ENCODE measurements around the gene MTMR3. TPM values are rescaled to one million over a fixed set of nuclear protein-coding genes. Genes with fewer than 3 reads are reported as not detected.

MTMR3 gene
- total and polyA plus RNA-seq, 4 donors = 6.0 to 38.8 (median 17.1) TPM

DNA sequence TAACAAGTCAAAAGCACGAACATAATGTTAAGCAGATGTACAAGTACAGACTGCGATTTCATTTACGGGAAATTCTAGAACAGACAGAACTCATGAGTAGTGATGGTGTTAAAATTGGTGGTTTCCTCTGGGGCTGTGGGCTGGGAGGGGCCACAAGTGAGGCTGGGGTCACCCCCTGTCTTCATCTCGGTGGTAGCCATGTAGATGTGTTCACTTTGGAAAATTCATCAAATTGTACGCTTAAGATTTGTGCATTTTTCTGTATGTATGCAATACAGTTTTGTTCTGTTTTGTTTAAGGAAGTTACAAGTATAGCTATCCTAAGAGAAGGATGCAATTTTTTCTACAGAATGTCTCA is 44.4 kb upstream of the MTMR3 start:
- DNase-seq (ENCODE audit: low spot score) = no peak
- peak overlapping the region; percentile 50 to 84 for H3K27ac ChIP-seq (ENCODE audit: low read depth in 1 of 2, low read length in 2 of 2)
- H3K4me3 ChIP-seq (ENCODE audit: low read depth in 1 of 3, low read length in 3 of 3) = peak overlapping the region in 2 of 3 donors; percentile 70 to 97
- H3K9me3 ChIP-seq (ENCODE audit: control insufficient read depth in 4 of 4, low read length in 3 of 4) = no peaks in the 10 kb centered on the region
- peak overlapping the region in 1 of 2 donors; percentile 84 for H3K9ac ChIP-seq (ENCODE audit: low read depth in 1 of 2, low read length in 2 of 2)
- H3K36me3 ChIP-seq (ENCODE audit: control insufficient read depth in 4 of 4, insufficient read depth in 3 of 4, low read depth in 1 of 4, low read length in 3 of 4) = no peaks in the 10 kb centered on the region
- TF ChIP-seq EGR1 (IDR thresholded peaks at IDR 0.05; ENCODE audit: low read depth in 2 of 2) (no peak), TAF1 (conservative IDR thresholded peaks at IDR 0.05) (peak; percentile 0)
- no peaks in the 10 kb centered on the region for H3K27me3 ChIP-seq (ENCODE audit: control insufficient read depth in 4 of 4, insufficient read depth in 4 of 4, low read length in 3 of 4)
- H3K4me1 ChIP-seq (ENCODE audit: control insufficient read depth in 4 of 4, insufficient read depth in 4 of 4, low read length in 3 of 4) = peaks cover 0 to 27% (median 15%) of the 10 kb centered on the region in 4 donors
- 40% methylated on average over 5 of the region's 5 CpGs for WGBS

DNA sequence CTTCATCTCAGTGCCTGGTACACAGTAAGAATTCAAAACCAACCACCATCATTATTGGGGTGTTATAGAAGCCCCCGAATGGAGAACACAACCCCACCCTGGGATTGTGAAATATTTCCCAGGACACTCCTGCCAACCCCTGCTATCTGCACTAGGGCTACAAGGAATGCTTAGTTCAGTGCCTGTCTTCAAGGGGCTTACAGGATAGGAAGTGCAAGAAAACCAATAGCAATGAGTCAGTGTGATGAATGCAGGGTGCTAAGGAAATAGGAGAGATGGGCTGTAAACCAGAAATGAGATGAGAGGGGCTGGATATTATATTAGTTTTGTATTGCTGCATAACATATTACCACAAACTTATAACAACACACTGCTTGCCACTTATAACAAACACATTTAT is 43.9 kb upstream of the MTMR3 start:
- Histone ChIP-seq H3K36me3 (ENCODE audit: control insufficient read depth in 4 of 4, insufficient read depth in 3 of 4, low read depth in 1 of 4, low read length in 3 of 4) (no peaks in the 10 kb centered on the region), H3K9me3 (ENCODE audit: control insufficient read depth in 4 of 4, low read length in 3 of 4) (no peaks in the 10 kb centered on the region), H3K27me3 (ENCODE audit: control insufficient read depth in 4 of 4, insufficient read depth in 4 of 4, low read length in 3 of 4) (no peaks in the 10 kb centered on the region), H3K4me3 (ENCODE audit: low read depth in 1 of 3, low read length in 3 of 3) (no peak overlapping the region), H3K4me1 (ENCODE audit: control insufficient read depth in 4 of 4, insufficient read depth in 4 of 4, low read length in 3 of 4) (peaks cover 0 to 27% (median 15%) of the 10 kb centered on the region in 4 donors), H3K9ac (ENCODE audit: low read depth in 1 of 2, low read length in 2 of 2) (no peak overlapping the region), H3K27ac (ENCODE audit: low read depth in 1 of 2, low read length in 2 of 2) (peak overlapping the region in 1 of 2 donors; percentile 84)
- WGBS = 64% methylated on average over 1 of the region's 1 CpG
- TF ChIP-seq RAD21 (IDR thresholded peaks at IDR 0.05) (no peak), SP1 (IDR thresholded peaks at IDR 0.05) (no peak), EGR1 (IDR thresholded peaks at IDR 0.05; ENCODE audit: low read depth in 2 of 2) (no peak), HNF4A (conservative IDR thresholded peaks at IDR 0.05) (no peak), HNF4G (IDR thresholded peaks at IDR 0.05) (no peak), YY1 (IDR thresholded peaks at IDR 0.05) (no peak), RXRA (IDR thresholded peaks at IDR 0.05) (no peak), FOXA2 (IDR thresholded peaks at IDR 0.05) (no peak), GABPA (IDR thresholded peaks at IDR 0.05 in 1 of 2, conservative IDR thresholded peaks at IDR 0.05 in 1 of 2) (no peak), NR2F2 (IDR thresholded peaks at IDR 0.05) (no peak), JUND (IDR thresholded peaks at IDR 0.05) (no peak)
- TF ChIP-seq, protein P1, sequence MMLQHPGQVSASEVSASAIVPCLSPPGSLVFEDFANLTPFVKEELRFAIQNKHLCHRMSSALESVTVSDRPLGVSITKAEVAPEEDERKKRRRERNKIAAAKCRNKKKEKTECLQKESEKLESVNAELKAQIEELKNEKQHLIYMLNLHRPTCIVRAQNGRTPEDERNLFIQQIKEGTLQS (IDR thresholded peaks at IDR 0.05) = no peak
- TF ChIP-seq, protein P2, sequence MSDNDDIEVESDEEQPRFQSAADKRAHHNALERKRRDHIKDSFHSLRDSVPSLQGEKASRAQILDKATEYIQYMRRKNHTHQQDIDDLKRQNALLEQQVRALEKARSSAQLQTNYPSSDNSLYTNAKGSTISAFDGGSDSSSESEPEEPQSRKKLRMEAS (IDR thresholded peaks at IDR 0.05) = no peak
- TF ChIP-seq, protein P3, sequence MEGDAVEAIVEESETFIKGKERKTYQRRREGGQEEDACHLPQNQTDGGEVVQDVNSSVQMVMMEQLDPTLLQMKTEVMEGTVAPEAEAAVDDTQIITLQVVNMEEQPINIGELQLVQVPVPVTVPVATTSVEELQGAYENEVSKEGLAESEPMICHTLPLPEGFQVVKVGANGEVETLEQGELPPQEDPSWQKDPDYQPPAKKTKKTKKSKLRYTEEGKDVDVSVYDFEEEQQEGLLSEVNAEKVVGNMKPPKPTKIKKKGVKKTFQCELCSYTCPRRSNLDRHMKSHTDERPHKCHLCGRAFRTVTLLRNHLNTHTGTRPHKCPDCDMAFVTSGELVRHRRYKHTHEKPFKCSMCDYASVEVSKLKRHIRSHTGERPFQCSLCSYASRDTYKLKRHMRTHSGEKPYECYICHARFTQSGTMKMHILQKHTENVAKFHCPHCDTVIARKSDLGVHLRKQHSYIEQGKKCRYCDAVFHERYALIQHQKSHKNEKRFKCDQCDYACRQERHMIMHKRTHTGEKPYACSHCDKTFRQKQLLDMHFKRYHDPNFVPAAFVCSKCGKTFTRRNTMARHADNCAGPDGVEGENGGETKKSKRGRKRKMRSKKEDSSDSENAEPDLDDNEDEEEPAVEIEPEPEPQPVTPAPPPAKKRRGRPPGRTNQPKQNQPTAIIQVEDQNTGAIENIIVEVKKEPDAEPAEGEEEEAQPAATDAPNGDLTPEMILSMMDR (IDR thresholded peaks at IDR 0.05; ENCODE audit: low read depth, low read length, missing input control) = no peak
- TF ChIP-seq, protein P4, sequence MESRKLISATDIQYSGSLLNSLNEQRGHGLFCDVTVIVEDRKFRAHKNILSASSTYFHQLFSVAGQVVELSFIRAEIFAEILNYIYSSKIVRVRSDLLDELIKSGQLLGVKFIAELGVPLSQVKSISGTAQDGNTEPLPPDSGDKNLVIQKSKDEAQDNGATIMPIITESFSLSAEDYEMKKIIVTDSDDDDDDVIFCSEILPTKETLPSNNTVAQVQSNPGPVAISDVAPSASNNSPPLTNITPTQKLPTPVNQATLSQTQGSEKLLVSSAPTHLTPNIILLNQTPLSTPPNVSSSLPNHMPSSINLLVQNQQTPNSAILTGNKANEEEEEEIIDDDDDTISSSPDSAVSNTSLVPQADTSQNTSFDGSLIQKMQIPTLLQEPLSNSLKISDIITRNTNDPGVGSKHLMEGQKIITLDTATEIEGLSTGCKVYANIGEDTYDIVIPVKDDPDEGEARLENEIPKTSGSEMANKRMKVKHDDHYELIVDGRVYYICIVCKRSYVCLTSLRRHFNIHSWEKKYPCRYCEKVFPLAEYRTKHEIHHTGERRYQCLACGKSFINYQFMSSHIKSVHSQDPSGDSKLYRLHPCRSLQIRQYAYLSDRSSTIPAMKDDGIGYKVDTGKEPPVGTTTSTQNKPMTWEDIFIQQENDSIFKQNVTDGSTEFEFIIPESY (IDR thresholded peaks at IDR 0.05) = no peak
- TF ChIP-seq, protein P5, sequence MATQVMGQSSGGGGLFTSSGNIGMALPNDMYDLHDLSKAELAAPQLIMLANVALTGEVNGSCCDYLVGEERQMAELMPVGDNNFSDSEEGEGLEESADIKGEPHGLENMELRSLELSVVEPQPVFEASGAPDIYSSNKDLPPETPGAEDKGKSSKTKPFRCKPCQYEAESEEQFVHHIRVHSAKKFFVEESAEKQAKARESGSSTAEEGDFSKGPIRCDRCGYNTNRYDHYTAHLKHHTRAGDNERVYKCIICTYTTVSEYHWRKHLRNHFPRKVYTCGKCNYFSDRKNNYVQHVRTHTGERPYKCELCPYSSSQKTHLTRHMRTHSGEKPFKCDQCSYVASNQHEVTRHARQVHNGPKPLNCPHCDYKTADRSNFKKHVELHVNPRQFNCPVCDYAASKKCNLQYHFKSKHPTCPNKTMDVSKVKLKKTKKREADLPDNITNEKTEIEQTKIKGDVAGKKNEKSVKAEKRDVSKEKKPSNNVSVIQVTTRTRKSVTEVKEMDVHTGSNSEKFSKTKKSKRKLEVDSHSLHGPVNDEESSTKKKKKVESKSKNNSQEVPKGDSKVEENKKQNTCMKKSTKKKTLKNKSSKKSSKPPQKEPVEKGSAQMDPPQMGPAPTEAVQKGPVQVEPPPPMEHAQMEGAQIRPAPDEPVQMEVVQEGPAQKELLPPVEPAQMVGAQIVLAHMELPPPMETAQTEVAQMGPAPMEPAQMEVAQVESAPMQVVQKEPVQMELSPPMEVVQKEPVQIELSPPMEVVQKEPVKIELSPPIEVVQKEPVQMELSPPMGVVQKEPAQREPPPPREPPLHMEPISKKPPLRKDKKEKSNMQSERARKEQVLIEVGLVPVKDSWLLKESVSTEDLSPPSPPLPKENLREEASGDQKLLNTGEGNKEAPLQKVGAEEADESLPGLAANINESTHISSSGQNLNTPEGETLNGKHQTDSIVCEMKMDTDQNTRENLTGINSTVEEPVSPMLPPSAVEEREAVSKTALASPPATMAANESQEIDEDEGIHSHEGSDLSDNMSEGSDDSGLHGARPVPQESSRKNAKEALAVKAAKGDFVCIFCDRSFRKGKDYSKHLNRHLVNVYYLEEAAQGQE (IDR thresholded peaks at IDR 0.05) = no peak
- no peak for DNase-seq (ENCODE audit: low spot score)
